Nephron progenitor cell (in vitro differentiated cells): ENCODE data around the gene ZDHHC11.
"Not testable (repeated sequence)": the region's sequence is repeated elsewhere in the genome, so short reads cannot be mapped to it uniquely, and the experiment has no call there.

Experiments used
- DNase-seq: peaks from one replicate; pipeline ENCODE4 v3.0.0; 2021
- H3K27ac Mint-ChIP-seq: 2 replicates; pipeline ENCODE4 v1.8.0; 2021; ENCODE audit warnings: mild to moderate bottlenecking, moderate library complexity, mixed read lengths
- H3K27me3 Mint-ChIP-seq: 2 replicates; pipeline ENCODE4 v1.8.0; 2021; ENCODE audit warnings: mild to moderate bottlenecking, low read depth, mixed read lengths; ENCODE audit not compliant: poor library complexity
- H3K36me3 Mint-ChIP-seq: 2 replicates; pipeline ENCODE4 v1.8.0; 2021; ENCODE audit warnings: low read depth, mixed read lengths
- H3K4me1 Mint-ChIP-seq: 2 replicates; pipeline ENCODE4 v1.8.0; 2021; ENCODE audit warnings: mixed read lengths
- H3K4me3 Mint-ChIP-seq: 2 replicates; pipeline ENCODE4 v1.8.0; 2021; ENCODE audit warnings: mild to moderate bottlenecking, moderate library complexity, mixed read lengths
- H3K9me3 Mint-ChIP-seq: 2 replicates; pipeline ENCODE4 v1.8.0; 2021; ENCODE audit warnings: mild to moderate bottlenecking, moderate library complexity, mixed read lengths
- TF ChIP-seq, protein P1 (sequence below): fragments of 200-600 bp; sonication (generic); IDR thresholded peaks from 2 replicates; pipeline ENCODE4 v1.5.0; 2021; ENCODE audit warnings: antibody characterized with exemption

Gene ZDHHC11

DNA sequence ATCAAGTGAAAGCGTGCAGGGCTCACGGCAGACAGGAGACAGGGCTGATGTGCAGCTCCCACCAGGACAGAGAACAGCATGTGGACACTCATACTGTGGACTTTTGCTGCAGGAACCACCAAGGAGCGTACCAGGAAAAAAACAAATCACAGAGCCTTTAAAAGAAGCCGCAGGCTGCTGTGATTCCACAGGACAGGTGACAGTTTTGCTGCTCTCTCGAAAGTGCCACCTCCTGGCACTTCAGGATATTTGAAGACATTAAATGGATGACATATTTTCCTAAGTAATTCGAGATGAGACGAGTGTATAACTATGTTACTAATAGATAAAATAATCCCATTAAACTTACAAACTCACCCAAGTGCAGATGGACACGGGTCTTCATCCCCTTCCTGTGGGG, 29.3 kb downstream of the ZDHHC11 start:
- H3K27ac Mint-ChIP-seq: no peak overlapping the region
- H3K4me1 Mint-ChIP-seq: peaks cover 9% of the 10 kb centered on the region
- no peaks in the 10 kb centered on the region for H3K9me3 Mint-ChIP-seq
- H3K27me3 Mint-ChIP-seq: peaks cover 10% of the 10 kb centered on the region
- TF ChIP-seq, protein P1, sequence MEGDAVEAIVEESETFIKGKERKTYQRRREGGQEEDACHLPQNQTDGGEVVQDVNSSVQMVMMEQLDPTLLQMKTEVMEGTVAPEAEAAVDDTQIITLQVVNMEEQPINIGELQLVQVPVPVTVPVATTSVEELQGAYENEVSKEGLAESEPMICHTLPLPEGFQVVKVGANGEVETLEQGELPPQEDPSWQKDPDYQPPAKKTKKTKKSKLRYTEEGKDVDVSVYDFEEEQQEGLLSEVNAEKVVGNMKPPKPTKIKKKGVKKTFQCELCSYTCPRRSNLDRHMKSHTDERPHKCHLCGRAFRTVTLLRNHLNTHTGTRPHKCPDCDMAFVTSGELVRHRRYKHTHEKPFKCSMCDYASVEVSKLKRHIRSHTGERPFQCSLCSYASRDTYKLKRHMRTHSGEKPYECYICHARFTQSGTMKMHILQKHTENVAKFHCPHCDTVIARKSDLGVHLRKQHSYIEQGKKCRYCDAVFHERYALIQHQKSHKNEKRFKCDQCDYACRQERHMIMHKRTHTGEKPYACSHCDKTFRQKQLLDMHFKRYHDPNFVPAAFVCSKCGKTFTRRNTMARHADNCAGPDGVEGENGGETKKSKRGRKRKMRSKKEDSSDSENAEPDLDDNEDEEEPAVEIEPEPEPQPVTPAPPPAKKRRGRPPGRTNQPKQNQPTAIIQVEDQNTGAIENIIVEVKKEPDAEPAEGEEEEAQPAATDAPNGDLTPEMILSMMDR: no peak
- no peak for DNase-seq
- no peak overlapping the region for H3K4me3 Mint-ChIP-seq
- H3K36me3 Mint-ChIP-seq: peaks cover 60% of the 10 kb centered on the region

DNA sequence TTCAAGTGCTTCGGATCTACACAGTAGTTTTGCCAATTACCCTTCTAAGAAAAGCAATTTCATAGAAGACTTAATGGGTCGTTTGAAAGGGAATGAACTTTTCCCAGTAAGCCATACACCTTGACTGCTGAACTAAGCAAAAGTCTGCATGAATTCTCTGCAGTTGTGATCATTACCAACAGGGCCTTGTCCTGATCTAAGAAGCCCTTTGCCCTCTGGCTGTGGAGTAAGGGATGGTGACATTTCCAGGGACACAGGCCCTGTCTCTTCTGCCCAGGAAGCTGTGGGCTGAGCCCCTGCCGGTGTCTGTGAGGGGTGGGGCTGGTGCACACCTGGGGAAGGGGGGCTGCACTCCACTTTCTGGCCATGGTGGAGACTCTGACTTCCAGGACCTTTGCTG, 30.5 kb downstream of the ZDHHC11 start:
- no peak for DNase-seq
- H3K9me3 Mint-ChIP-seq: peaks cover 6% of the 10 kb centered on the region
- TF ChIP-seq, protein P1: no peak
- no peak overlapping the region for H3K27ac Mint-ChIP-seq
- H3K4me3 Mint-ChIP-seq: no peak overlapping the region
- peaks cover 9% of the 10 kb centered on the region for H3K4me1 Mint-ChIP-seq
- H3K27me3 Mint-ChIP-seq: peaks cover 7% of the 10 kb centered on the region
- peaks cover 71% of the 10 kb centered on the region for H3K36me3 Mint-ChIP-seq

DNA sequence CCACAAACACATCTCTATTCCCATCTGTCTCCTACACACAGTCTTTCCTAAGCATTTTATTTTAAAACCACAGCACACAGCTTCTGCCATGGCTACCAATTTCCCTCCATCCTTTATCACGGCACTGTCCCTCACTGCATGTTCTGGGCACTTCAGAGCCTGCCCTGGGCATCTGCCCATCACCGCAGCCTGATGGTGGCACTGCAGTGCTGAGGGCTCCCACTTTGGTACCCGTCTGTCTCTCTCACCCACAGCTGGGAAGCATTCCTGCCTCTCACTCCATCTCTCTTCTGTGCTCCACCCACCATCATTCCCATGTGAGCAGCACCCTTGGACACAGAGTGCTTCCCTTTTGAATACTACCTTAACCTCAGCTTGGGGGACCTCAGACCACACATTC, 31.7 kb downstream of the ZDHHC11 start:
- Mint-ChIP-seq H3K9me3 (peaks cover 10% of the 10 kb centered on the region), H3K36me3 (peaks cover 69% of the 10 kb centered on the region), H3K27me3 (peaks cover 3% of the 10 kb centered on the region), H3K4me1 (peaks cover 9% of the 10 kb centered on the region), H3K4me3 (no peak overlapping the region), H3K27ac (no peak overlapping the region)
- TF ChIP-seq, protein P1: no peak
- DNase-seq: no peak

DNA sequence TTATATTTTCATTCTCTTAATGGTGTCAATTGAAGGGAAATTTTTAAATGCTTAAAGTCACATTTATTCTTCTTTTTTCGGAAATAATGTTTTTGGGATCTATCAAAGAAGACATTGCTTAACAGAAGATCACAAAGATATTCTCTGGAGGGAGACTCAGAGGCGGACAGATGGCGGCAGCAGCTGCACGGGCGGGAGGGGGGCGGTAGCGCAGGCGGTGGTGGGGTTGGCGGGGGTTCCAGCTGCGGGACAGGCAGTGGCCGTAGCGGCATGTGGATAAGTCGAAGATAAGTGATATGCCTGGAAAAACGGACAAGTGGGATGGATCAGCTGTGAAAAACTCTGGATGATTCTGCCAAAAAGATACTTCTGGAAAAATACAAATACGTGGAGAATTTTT, 34.6 kb downstream of the ZDHHC11 start:
- Mint-ChIP-seq H3K4me1 (peaks cover 5% of the 10 kb centered on the region), H3K4me3 (no peak overlapping the region), H3K36me3 (peaks cover 44% of the 10 kb centered on the region), H3K9me3 (peaks cover 10% of the 10 kb centered on the region), H3K27me3 (peaks cover 2% of the 10 kb centered on the region), H3K27ac (no peak overlapping the region)
- TF ChIP-seq, protein P1: no peak
- DNase-seq: no peak

DNA sequence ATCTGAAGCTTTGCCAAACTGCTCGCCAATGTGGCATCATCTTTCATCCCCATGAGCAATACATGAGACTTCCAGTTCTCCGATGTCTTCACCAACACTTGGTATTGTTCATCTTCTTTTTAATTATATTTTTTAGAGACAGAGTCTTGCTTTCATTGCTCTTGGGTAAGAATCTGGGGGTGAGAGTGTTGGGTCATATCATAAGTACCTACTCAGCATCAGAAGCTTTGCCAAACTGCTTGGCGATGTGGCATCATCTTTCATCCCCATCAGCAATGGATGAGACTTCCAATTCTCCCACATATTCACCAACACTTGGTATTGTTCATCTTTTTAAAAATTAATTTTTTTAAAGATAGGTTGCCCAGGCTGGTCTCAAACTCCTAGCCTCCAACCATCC, 35.3 kb downstream of the ZDHHC11 start:
- no peak overlapping the region for H3K4me3 Mint-ChIP-seq
- peaks cover 42% of the 10 kb centered on the region for H3K36me3 Mint-ChIP-seq
- TF ChIP-seq, protein P1: no peak
- H3K4me1 Mint-ChIP-seq: peaks cover under 1% of the 10 kb centered on the region
- no peak overlapping the region for H3K27ac Mint-ChIP-seq
- peaks cover 10% of the 10 kb centered on the region for H3K9me3 Mint-ChIP-seq
- no peak for DNase-seq
- no peaks in the 10 kb centered on the region for H3K27me3 Mint-ChIP-seq

DNA sequence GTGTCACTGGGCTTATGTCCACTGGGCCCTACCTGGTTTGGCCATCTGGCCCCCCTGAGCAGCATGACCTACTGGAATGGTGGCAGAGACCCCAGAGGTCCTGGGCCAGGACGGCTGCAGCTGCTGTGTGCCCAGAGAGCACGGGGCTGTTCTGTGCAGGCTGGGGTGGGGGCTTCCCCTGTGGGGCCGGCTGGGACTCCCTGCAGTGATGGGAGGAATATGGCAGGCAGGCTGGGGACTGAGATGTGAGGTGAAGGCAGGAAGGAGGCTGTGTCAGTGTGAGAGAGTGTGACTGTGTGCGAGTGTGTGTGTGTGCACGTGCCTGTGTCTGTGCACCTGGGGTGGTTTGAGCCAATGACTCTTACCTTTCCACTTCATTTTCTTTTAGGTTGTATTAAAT, 37.2 kb downstream of the ZDHHC11 start:
- H3K4me1 Mint-ChIP-seq, H3K4me3 Mint-ChIP-seq, H3K27ac Mint-ChIP-seq, H3K9me3 Mint-ChIP-seq, H3K27me3 Mint-ChIP-seq, DNase-seq: not testable (repeated sequence)
- H3K36me3 Mint-ChIP-seq: peaks cover 37% of the 10 kb centered on the region

DNA sequence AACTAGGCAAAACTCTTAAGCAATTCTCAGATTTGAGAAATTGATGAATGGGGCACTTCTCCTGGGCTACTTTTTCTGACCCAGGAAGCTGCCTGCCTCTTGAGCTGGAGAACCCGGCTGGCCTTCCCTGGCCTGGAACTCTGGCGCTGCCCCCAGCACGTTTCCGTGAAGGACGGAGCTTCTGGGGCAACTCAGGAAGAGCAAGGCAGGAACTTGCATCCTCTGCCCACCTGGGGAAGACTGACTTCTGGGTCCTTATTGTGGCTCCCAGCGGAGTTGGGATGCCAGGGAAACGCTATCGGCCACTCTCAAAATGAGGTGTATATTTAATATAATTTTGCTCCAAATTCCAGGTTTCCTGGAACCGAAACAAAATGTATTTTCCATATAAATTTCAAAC, 39.4 kb downstream of the ZDHHC11 start:
- not testable (repeated sequence) for DNase-seq, H3K27me3 Mint-ChIP-seq, H3K27ac Mint-ChIP-seq, H3K4me1 Mint-ChIP-seq, H3K9me3 Mint-ChIP-seq, H3K4me3 Mint-ChIP-seq
- H3K36me3 Mint-ChIP-seq: peaks cover 21% of the 10 kb centered on the region

DNA sequence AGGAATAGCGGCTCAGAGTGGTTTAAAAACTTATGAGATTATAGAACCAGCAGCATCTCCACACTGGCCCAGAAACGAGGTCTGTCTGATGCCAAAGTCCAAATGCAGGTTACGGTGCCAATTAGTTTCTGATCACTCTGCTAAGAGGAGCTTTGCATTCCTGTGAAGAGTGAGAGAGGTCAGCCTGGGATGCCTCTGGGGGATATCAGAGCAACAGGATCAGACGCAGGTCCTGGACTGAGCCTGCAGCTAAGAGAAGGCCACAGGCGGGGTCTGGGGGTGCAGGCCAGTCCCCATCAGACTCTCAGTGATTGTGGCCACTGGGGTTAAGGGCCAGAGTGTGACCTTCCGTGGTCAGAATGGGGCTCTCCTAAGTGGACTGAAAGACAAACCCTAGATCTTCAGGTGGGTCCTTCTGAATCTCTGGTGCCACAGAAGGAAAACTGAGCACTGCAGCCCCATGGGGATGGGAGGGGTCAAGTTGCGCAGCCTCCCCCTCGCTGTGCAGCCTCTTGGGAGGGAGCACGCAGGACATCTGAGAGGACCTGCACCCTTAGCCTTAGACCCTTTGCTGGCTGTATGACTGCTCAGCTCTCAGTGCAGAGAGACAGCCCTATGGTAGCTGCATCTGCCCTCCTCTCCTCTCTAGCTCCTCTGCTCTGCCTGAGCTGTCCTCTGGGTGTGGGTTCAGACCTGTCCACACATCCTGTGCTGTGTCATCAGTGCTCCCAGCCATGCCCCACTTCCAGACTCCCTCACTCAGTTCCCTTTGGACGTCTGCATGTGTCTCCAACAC, 42.9 kb downstream of the ZDHHC11 start:
- H3K27ac Mint-ChIP-seq, H3K4me3 Mint-ChIP-seq, H3K4me1 Mint-ChIP-seq, DNase-seq, H3K27me3 Mint-ChIP-seq: not testable (repeated sequence)
- H3K36me3 Mint-ChIP-seq: peaks cover 28% of the 10 kb centered on the region
- peaks cover 29% of the 10 kb centered on the region for H3K9me3 Mint-ChIP-seq
